ENCODE measurements around the gene SNUPN.
"Not testable (repeated sequence)": the region's sequence is repeated elsewhere in the genome, so short reads cannot be mapped to it uniquely, and the experiment has no call there.

SNUPN gene

DNA sequence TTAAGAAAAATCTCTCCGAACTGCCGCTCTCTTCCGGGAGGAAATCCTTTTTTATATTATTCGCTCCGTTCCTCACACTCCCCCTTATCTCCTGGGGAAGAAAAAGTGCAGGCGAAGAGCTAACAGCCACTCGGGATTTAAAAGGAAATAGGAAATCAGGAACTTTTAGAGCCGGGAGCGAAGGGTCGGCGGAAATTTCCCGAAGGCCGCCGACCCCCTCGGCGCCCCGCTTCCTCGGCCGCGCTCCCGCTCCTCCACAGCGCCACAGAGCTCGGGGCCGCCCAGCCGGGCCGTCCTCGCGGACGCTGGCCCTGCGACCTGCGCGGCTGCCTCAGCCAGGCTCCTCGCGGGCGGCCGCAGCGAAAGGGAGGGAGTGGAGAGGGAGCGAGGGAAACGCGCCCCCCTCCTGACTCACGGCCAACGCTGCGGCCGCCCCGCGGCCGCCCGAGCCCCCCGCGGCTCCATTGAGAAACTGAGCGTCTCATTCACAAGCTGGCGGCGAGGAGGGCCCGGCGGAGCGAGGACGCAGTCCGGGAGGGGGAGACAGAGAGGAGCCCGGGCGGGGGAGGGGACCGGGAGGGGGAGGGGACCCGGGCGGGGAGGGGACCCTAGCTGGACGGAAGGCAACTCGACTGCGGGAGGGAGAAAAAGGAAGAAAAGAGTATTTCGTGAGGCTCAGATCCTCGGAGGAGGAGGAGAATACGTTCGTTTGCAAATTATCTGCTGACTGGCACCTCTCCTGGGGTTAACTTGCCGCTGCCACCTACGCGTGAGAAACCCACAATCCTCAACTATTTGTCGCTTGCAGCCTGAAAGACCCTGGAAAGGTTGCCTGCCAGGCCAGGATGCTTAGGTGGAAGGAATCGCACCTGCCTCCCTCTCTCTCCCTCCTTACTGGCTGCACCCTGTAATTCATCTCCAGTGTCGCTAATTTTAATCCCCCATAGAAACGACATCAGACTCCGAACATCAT lies 46.3 kb downstream of the SNUPN start, which contains the start of gene PTPN9:
Gene PTPN9 (minus strand): TSS at position 368 of the 973 bp plus-strand sequence. CDS start 539 bp downstream, outside the sequence.
- FAIRE-seq: no peak

DNA sequence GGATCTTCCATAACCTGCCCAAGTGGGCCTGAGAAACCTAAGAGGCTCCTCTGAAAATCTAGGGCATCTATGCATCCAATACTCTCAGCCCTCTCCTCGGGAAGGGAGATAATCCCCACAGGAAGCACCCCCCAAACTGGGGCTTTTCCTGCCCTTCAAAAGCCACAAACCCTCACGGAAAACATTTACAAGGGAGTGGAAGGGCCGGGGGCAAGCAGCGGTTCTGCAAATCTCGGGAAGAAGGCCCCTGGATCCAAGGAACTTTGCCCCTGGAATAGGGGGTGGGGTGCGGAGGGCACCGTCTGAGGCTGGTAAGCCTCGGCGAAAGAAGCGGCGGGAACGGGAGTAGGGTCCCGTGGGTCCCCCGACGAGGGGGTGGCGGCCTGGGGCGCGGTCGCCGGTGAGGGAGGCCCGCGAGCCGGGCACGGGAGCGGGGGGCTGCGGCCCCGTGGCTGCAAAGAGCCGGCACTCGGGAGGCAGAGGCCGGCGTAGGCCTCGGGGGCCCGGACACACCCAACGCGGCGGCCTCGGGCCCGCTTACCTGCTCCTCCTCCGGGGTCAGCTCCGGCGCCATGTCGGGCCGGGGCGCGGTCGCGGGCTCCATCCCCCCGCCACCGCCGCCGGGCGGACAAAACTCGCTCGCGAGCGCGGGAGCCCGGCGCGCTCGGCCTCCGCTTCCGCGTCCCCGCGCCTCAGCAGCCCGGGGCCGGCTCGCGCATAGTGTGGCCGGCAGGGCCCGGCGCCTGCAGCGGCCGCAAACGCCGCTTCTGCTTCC lies 47.2 kb downstream of the SNUPN start:
- no peak for FAIRE-seq

DNA sequence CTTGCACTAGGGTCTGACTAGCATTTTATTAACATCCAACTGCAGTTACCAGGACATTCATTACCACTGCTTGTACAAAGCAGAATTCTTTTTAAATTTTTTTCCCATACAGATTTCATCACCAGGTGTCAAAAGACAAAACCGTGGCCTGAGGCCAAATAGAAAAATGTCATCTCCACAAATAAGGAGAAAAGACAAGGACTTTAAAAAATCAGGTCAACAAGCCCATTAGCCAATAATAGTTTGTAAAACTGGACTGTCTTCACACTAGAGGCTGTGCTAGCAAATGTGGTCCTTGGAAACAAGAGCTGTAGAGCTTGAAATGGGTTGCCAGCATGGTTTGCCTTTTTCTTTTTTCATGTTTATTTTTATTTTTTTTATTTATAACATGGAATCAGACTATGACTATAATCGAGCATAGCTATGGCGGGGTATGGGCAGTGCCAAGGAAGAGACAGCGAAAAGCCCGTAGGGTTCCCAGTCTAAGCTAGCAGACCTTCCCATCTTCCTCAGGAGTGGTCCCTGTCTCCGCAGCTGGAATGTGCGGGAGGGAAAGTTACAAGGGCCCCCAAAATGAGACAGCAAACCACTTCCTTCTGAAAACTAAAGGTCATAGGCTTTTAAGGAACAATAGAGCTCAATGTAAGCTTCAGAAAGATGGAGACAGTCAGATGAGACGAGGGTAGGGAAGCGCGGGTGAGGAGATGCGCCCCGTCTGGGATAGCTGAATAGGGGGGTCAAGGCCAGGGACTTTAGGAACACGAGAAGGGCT lies 47.9 kb downstream of the SNUPN start:
- FAIRE-seq: no peak

DNA sequence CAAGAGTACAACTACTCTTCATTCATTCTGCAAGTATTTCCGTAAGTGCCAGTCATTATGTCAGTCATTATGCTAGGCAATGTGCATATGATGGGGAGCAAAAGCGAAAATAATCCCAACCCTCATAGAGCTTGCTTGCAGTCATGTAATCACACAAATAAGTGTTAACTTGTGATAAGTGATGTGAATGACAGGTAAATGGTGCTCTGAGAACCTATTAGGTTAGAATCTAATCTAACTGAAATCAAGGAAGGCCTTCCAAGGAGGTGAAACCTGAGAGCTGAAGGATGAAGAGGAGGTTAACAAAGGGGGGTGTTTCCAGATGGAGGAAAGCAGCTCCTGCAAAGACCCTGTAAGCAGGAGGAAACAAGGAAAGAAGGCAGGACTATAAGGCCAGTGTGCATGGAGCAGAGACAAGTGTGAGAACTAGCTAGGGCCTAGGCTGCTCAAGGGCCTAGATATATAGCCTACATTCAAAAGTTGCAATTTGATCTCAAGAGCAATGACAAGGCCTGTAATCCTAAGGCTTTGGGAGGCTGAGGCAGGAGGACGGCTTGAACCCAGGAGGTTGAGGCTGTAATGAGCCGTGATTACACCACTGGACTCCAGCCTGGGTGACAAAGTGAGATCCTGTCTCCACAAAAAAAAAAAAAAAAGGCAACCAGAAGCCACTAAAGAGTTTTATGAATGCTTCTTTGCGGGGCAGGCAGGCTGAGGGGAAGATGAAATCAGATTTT lies 51.7 kb downstream of the SNUPN start:
- no peak for FAIRE-seq

DNA sequence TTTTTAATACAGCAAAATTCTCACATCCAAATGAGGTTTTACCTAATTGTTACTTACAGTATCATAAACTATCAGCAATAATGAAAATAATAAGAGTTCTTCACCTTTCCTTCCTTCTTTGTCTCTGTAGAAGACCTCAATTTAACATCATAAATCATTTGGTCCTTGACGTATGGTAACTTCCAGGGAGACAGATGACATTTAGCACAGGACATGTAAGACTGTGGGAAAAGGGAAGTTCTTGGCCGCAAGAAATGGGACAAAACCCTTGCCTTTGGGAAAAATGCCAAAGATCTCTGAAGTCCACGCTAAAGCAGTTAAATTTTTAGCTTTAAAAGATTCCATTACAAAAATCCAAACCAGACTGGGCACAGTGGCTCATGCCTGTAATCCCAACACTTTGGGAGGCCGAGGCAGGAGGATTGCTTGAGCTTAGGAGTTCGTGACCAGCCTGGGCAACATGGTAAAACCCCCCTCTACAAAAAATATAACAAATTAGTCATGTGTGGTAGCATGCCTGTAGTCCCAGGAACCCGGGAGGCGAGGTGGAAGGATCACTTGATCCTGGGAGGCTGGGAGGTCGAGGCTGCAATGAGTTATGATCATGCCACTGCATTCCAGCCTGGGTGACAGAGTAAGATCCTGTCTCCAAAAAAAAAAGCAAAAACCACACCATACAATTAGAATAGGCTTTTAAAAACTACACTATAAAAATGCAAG lies 55.2 kb downstream of the SNUPN start:
- no peak for FAIRE-seq

DNA sequence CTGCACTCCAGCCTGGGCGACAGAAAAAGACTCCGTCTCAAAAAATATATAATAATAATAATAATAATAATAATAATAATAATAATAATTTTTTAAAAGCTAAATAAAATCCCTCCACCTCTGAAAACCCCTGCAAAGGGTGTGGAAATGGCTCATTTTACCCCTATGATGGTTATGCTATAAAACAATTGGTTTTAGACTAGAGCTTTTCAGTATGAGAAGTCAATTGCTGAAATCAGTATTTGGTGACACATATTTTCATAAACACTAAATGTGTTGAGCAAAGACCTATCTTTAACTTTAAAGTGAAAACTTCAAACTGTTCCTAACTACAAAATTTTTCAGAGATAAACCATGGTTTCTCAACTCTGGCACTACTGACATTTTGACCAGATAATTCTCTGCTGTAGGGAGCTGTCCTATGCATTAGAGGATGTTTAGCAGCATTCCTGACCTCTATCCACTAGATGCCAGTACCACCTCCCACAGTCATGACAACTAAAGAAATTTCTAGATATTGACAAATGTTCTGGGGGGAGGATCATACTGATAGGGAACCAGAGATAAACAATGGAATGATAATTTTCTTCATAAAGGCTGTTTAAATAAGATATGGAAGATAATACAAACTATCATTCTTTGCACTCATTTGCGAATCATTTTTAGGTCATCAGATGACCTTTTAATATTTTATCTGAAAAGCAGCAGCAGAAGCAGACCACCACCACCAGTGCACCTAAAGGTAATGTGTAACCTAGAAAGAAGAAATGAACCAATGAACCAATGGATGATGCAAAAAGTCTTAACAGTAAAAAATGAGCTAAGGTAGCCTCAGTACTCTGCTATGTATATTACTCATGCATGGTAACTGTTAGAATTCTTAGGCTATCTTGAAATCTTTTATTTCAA lies 60.2 kb downstream of the SNUPN start:
- FAIRE-seq: no peak

DNA sequence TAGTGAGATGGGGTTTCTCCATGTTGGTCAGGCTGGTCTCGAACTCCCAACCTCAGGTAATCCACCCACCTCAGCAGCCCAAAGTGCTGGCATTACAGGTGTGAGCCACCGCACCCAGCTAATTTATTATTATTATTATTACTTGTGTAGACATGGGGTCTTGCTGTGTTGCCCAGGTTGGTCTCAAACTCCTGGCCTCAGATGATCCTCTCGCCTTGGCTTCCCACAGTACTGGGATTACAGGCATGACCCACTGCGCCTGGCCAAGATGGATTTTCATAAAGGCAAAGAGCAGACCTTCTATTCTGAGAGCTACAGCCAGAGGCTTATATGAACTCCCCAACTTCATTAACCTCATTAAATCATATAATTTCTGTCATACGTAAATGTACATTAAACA lies 63.6 kb downstream of the SNUPN start:
- no peak for FAIRE-seq

DNA sequence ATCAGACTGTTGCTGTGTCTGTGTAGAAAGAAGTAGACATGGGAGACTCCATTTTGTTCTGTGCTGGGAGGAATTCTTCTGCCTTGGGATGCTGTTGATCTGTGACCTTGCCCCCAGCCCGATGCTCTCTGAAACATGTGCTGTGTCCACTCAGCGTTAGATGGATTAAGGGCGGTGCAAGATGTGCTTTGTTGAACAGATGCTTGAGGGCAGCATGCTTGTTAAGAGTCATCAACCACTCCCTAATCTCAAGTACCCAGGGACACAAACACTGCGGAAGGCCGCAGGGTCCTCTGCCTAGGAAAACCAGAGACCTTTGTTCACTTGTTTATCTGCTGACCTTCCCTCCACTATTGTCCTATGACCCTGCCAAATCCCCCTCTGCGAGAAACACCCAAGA lies 66.2 kb downstream of the SNUPN start:
- not testable (repeated sequence) for FAIRE-seq

DNA sequence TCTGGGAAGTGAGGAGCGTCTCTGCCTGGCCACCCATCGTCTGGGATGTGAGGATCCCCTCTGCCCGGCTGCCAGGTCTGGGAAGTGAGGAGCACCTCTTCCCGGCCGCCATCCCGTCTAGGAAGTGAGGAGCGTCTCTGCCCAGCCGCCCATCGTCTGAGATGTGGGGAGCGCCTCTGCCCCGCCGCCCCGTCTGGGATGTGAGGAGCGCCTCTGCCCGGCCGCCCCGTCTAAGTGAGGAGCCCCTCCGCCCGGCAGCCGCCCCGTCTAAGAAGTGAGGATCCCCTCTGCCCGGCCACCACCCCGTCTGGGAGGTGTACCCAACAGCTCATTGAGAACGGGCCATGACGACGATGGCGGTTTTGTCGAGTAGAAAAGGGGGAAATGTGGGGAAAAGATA lies 66.6 kb downstream of the SNUPN start:
- FAIRE-seq: not testable (repeated sequence)

DNA sequence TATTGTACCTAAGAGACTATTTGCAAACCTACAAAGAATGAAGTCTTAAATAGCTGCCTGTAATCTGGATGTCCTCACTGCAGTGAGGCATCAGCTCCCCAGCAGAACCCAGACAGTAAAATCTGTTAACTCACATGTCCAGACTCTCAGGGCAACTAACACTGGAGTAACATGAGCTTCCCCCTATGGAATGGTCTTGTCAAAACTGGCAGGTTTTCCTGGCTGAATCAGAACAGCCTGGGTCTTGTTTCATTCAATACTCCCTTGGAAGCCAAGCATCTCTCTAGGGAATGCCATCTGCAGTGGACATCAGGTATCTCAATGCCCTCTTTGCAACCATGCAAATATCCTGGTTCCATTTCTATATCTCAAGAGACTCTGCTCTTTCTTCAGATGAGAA lies 70.8 kb downstream of the SNUPN start:
- no peak for FAIRE-seq

DNA sequence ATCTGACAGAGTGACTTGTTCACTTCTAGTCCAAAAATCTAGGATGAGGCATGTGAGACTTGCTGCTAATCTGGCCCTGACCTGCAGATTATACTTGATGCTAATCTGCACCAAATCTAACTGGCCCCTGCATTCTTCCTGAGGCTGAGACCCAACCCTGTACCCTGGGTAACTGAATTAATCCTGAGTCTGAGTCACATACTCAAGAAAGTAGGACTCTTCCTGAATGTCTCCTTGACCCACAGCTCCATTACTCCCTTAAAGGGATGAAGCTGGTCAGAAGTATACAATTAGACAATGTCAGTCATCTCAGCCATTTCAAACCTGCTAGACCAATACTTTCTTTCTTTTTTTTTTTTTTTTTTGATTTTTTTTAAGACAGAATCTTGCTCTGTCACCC lies 71.9 kb downstream of the SNUPN start:
- FAIRE-seq: no peak

DNA sequence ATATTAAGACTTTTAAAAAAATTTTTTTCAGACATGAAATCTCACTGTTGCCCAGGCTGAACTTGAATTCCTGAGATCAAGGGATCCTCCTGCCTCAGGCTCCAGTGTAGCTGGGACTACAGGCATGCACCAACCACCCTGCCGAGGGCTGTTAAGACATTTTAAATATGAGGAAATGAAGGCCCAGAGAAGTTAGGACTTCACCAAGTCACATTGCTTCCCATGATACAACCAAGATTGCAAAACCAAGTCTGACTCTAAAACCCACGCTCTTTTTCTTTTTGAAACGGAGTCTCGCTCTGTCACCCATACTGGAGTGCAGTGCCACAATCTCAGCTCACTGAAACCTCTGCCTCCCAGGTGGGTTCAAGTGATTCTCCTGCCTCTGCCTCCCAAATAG lies 74.4 kb downstream of the SNUPN start:
- FAIRE-seq: no peak

Data from colon (tissue), 2 donors.